GM19455 (cell line): ENCODE measurements around the gene CADM1.

Experiments used
- ATAC-seq: cut with Tn5 transposase; IDR thresholded peaks from one replicate; pipeline ENCODE4 v1.9.1; 2021; ENCODE audit not compliant: unreplicated experiment

The CADM1 gene

DNA sequence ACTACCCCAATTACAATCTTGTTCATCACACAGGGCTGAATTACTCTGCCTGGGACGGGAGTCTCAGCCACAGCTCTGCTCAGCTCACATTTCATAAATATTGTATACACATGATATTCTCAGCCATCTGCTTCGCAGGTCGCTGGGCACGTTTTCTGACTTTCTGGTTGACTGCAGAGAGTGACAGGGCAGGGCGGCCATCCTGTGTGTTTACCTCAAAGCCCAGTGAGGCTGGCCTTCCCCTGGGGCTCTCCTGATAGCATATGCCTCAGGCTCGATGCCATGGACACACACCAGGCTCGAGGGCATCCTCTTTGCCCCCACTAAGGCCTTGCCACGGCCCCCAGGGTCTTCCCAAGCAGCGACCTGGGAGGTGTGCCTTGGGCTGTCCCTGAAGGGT lies 345.0 kb downstream of the CADM1 start:
- no peak for ATAC-seq

DNA sequence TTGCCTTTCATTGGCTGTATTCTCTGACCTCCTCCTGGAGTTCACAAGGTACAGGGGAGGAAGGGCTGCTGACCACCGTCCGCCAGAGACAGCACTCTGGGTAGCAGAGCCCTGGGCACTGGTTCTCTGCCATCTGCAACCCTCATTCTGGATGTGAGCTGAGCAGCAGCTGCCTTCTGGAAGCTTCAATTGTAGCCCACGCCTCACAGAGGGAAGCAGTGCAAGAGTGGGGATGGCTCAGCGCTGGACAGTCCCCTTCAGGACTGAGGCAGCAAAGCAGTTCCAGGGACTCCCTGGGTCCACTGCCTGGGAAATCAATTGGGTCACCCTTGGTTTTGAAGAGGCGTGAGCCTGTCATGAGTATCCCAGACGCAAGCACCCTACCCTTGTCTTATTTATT lies 346.2 kb downstream of the CADM1 start:
- no peak for ATAC-seq

DNA sequence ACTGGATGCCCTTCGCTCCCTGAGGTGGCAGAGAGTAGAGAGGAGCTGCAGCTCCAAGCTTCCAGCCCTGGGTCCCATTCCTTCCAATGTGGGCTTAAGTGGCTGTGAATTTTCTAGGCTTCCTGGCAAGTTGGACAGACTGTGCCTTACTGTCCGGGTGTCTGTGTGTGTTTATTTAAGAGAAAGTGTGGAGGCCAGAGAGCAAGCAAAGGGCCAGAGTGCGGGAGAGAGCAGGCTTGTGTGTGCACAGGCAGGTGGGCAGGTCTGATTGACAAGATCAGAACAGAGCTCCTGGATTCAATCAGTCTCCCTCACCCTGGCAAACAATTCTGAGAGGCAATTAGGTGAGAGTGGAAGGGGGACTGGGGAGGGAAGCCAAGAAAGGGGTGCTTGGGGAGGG lies 347.0 kb downstream of the CADM1 start:
- no peak for ATAC-seq

DNA sequence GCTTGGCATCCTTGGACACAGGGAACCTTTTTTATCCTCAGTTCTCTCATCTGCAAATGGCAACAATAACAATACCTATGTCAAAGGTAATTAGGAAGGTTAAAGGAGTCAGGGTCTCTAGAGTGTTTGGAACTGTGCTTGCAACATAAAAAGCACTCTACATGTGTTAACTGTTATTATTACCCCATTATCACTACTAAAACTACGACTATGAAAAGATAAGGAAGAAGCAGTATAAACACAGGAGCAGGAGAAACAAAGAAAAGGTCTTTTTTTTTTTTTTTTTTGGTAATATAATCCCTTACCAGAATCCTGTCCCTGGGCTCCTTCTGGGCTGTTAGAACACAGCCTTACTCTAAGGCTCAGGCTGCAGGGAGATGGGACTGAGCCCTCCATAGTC lies 348.2 kb downstream of the CADM1 start:
- no peak for ATAC-seq

DNA sequence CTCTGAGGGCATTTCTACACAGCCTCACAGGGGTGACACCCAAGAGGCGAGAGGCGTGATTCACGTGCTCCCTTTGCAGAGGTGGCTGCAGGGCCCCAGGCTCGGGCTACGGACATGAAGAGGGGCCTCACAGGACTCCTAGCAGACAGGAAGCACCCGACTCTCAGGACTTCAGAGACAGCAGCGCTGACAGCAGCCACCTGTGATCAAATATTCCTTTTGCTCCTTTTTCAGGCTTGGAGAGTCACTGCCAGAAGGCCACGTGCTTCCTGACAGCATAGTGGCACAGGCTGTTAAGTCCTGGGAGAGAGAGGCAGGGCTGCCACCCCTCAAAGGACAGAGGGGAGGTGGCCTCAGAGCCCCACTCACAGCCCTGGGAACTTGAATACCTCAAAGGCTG lies 348.9 kb downstream of the CADM1 start:
- ATAC-seq = no peak

DNA sequence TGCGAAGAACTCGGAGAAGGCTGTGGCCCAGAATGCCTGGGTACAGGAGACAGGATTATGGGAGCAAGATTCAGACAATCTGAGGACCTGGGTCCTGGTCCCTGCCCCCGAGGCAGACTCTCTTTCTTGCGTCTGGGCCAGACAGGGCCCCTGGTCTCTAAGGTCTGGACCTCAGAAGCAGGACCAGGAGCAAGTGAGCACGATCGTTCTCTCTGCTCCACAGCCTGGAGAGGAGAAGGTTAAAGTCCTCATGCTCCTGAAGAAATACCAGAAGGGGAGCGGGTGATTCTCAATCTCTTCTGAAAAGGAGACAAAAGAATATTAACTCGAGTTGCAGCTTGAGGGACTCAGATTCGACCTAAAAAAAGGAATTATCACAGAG lies 349.9 kb downstream of the CADM1 start:
- no peak for ATAC-seq

DNA sequence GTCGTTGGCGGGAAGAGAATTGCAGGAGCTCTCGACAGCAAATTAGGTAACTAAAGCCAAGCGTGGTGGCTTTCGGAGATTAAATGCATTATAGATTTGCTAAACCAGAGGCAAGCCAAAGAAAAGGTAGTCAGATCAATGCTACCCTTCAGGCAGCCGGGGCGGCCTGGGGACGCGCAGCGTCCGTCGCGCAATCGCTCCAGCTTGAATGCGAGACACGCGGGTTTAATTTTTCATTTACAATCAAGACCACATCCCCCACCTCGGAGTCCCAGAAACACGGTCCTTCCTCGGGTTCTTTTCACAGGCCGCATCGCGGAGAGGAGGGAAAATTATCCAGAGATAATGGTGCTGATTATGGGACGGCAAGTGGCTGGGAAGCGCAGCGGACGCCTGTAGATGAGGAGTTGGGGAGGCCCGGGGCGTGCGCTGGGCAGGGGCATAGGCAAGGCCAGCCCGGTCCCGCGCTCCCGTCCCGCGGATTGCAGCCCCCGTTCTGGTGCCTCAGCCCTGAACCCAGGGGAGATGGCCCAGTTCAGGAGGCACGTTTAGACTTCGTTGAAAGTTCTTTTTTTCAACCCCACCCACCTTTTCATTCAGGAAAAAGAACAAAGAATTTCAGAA lies 350.4 kb downstream of the CADM1 start:
- ATAC-seq = no peak

DNA sequence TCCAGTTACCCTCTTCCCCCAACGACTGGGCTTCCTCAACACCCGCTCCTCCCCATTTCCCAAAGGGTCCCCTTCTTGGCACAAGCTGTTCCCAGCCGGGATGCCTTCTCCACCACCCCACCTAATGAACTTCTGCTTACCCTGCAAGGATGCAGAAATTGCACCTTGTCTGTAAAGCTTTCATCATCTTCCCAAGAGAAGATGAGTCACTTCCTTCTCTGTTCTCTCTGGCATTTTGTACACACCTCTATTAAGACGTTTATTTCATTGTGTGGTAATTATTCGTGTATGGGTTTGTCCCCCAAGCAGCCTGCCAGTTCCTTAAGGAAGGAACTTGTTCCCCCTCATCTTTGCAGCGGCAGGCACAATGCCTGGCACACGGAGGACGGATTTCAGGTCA lies 351.1 kb downstream of the CADM1 start:
- no peak for ATAC-seq

DNA sequence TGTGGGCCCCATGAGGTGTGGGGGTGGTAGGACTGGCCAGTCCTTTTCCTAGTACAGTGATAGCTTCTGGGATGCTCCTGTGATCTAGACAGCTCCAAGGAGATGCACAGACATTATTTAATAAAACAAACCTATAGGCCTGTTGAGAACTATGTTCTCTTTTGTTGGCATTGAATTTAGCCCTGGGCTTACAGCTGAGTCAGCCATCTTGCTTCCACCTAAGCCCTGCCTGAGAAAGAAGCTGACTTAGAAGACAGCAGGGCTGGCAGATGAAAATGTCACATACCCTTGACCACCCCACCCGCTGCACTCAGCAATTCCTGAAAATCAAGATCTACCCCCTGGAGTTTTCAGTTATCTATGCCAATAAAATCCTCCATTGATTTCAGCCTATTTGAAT lies 353.2 kb downstream of the CADM1 start:
- no peak for ATAC-seq

DNA sequence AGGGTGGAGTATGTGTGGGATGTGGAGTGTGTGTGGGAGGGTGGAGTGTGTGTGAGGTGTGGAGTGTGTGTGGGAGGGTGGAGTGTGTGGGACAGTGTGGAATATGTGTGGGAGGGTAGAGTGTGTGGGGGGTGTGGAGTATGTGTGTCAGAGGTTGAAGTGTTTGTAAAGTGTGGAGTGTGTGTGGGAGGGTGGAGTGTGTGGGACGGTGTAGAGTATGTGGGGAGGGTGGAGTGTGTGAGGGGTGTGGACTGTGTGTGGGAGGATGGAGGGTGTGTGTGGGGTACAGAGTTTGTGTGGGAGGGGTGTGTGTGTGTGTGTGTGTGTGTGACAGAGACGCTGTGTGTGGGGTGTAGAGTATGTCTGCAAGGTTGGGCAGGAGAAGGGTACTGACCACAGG lies 355.5 kb downstream of the CADM1 start:
- ATAC-seq = no peak

DNA sequence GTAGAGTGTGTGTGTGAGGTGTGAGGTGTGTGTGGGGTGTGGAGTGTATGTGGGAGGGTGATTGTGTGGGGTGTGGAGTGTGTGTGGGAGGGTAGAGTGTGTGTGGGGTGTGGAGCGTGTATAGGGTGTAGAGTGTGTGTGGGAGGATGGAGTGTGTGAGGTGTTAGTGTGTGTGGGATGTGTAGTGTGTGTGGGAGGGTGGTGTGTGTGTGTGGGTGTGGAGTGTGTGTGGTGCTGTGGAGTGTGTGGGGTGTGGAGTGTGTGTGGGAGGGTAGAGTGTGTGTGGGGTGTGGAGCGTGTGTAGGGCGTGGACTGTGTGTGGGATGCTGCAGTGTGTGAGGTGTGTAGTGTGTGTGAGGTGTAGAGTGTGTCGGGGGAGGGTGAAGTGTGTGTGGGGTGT lies 356.1 kb downstream of the CADM1 start:
- no peak for ATAC-seq

DNA sequence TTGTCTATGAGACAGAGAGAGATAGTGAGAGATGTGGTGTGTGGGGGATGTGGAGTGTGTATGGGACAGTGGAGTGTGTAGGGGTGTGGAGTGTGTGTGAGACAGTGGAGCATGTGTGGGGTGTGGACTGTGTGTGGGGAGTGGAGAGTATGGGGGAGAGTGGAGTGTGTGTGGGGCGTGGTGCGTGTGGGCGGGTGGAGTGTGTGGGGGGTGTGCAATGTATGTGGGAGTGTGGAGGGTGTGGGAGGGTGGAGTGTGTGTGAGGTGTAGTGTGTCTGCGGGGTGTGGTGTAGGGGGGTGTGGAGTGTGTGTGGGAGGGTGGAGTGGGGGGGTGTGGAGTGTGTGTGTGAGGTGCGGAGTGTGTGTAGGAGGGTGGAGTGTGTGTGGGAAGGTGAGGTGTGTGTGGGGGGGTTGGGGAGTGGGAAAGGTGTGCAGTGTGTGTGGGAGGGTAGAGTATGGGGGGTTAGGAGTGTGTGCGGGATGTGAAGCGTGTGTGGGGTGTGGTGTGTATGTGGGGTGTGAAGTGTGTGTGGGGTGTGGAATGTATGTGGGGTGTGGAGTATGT lies 356.9 kb downstream of the CADM1 start:
- no peak for ATAC-seq

DNA sequence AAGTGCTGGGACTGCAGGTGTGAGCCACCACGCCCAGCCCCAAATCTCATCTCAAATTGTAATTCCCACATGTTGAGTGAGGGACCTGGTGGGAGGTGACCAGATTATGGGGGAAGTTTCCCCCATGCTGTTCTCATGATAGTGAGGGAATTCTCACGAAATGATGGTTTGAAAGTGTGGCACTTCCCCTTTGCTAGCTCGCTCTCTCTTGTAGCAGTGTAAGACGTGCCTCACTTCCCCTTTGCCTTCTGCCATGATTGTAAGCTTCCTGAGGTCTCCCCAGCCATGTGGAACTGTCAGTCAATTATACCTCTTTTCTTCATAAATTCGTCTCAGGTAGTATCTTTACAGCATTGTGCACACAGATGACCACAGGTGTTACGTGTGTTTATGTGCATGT lies 357.8 kb downstream of the CADM1 start:
- no peak for ATAC-seq

DNA sequence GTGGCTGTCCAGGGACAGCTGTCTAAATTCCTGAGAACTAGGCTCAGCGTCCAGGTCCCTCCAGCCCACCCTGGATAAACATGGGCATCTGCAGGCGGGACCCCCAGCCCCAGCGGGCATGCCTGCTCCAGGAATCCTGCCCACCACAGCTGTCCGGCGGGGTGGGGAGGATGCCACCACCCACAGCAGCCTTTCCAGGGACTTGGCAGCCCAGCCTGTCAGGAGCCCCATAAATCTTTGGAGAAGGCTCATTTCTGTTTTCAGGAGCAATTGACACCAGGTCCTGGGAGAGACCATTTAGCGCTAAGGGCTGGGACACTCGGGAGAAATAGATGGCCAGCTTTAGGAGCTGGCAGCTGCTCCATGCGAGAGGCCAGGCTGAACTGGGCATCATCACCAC lies 358.9 kb downstream of the CADM1 start:
- no peak for ATAC-seq

DNA sequence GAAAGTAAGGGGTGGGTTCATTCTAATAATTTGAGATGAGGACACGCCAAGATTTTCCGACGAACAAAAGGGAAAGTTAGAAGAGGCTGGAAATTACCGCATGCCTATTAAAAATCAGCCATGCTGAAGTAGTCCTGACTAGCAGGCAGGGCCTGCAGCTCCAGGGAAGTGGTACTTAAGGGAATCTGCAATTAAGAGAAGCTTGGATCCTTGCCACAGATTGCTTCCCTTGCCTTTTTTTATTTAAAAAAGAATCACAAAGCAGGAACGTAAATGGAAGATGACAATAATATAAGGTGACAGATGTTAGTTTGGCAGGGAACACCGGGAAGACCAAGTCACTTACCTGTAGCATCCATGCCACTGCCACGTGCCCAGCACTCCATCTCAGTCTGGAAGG lies 359.3 kb downstream of the CADM1 start:
- ATAC-seq = no peak

DNA sequence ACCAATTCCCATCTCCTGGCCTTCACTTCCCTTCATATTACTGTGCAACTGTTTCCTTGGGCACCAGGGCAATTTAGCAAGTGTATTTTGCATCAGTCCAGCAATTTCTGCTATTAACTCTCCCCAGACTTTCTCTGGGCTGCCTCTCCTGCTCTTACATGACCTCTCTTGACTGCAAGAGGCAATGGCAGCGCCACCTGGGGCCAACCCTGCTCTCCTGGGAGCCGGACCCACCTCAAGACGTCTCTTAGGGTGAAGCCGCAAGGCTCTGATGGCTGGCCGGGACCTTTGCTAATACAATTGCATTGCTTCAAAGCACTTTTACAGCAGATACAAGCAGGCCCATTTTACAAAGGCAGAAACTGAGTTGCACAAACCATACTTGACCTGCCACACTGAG lies 360.2 kb downstream of the CADM1 start:
- ATAC-seq = no peak

DNA sequence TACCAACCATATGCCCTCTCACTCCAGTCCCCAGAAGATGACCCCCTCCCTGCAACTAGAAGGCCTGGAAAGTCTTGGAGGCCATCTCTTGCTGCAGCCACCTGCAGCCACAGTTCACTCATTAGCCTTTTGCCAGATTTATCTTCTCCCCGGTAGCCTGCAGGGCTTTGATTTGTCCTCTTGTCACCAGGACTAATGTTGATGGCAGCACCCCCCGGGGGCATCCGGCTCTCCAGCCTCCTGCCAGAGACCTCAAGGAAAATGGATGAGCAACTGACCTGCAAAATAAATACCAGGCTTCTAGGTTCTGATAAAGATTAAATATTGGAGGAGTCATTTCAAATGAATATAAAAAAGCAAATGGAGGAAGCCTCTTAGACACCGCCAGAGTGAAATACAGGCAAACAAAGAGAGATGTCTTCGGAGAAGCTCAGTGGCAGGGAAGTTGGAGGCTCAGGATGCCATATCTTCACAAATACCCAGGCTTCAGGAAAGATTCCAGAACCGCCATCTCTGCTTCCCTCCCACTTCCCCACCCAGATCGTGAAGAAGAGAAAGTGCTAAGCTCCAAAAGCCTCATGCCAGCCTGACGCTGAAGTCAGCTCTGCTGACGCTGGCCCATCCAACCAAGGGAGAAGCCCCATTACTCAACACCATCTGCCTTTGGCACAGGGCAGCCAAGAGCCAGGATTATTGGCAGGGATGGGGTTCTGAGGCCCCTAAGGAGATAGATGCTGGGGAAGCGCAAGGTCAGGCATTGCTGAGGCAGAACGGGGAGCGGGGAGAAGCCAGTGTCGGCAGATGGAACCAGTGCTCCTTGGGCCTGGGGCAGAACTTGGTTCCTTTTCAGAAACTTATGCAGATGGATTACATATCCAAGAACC lies 362.7 kb downstream of the CADM1 start:
- ATAC-seq = no peak

DNA sequence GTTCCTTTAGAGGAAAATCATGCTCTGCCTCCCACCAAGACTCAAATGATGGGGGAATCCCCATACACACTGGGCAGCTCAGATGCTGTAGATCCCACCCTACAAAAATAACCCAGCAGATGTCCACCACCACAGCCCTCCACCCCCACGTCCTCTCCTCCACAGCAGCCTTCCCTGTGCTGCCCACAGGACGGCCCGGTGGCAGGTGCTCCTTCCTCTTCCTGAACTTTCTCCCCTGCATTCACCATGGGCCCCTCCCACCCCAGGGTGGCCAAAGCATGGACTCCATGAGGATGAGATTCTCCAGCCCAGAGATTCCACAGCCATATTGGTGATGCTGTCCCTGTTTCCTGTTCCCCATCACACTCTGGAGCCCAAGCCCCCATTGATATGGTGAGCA lies 368.3 kb downstream of the CADM1 start:
- no peak for ATAC-seq

DNA sequence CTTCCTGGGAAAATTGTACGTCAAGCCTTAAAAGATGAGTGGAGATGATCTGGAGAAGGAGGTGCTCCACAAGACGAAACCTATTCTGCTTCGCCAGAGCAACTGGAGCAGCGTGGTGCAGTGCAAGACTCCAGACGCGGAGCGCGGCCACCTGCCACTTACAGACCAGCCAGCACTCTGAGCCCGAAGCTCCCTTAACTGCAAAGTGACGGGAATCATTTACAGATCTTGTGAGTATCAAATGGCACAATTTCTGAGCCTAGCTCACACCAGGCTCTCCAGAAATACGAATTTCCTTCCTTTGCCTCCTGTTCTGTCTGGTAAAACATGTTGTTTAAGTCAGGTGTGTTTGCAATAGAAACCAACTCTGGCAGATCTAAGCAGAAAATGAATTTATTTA lies 369.3 kb downstream of the CADM1 start:
- ATAC-seq = no peak

DNA sequence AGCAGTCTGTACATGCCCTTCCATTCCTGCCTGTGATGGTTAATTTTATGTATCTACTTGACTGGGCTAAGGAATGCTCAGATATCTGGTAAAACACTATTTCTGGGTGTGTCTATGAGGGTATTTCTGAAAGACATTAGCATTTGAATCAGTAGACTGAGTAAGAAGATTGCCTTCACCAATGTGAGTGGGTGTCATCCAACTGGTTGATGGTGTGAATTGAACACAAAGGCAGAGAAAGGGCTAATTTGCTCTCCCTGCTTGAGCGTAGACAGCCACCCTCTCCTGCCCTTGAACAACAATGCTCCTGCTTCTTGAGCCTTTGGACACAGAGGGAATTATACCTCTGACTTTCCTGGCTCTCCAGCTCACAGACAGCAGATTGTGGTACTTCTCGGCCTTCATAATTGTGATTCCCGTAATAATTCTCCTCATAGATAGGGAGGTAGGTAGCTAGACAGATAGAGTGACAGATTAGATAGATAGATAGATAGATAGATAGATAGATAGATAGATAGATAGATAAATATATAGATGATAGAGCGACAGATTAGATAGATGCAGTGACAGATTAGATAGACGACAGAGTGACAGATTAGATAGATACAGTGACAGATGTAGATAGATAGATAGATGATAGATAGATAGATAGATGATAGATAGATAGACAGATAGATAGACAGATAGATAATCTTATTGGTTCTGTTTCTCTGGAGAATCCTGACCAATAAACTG lies 370.6 kb downstream of the CADM1 start:
- no peak for ATAC-seq

DNA sequence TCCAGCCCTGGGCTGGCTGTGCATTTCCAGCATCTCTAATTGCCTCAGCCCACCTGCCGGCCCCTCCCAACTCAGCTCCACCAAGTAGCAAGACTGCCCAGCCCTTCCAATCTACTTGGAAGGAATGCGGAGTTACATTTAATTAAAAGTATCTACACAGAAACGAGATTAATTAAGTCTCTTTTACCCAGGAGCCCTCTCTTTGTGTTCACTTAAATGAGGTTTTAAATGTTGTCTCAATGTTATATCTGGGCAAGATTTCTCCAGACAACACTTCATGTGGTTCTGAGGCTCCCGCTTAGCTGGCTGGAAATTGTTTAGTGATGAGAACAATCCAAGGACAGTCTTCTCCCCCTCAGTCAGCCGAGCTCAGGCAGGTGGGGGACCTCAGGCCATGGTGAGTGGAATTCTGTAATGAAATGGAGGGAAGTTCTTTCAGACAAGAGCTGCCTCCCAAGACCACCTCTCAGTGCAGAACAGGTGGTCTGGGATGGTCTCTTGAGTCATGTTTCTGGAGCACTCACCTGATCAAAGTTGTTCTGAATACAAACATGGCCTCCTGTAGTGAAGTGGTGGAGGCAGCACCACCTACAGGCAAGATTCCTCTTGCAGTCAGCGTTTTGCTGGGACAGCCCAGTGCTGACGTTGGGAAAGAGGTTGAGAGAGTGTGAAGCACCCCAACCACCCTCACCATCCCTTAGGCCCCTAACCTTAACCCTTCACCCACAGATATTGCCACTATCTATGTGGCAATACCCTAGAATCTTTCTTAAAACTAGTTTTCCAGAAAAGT lies 371.6 kb downstream of the CADM1 start:
- ATAC-seq = no peak
